Parathyroid adenoma (tissue), 2 donors: ENCODE results near the gene ATF6.

Experiments used
- H2AFZ ChIP-seq: fragments of 300-600 bp; sonication (generic); one replicate; pipeline ENCODE4 v1.7.0; 2017; ENCODE audit warnings: antibody characterized with exemption, mild to moderate bottlenecking
- H3K27ac ChIP-seq: fragments of 300-600 bp; sonication (generic); one replicate; pipeline ENCODE4 v1.7.0; 2017
- H3K27me3 ChIP-seq: fragments of 300-600 bp; sonication (generic); one replicate; pipeline ENCODE4 v1.7.0; 2017; ENCODE audit warnings: low read length; ENCODE audit not compliant: control insufficient read depth, insufficient read depth
- H3K36me3 ChIP-seq: fragments of 300-600 bp; sonication (generic); one replicate; pipeline ENCODE4 v1.7.0; 2017; ENCODE audit warnings: low read length; ENCODE audit not compliant: control insufficient read depth, insufficient read depth
- H3K4me1 ChIP-seq: fragments of 300-600 bp; sonication (generic); one replicate; pipeline ENCODE4 v1.7.0; 2017; ENCODE audit warnings: control low read depth
- H3K4me2 ChIP-seq: fragments of 300-600 bp; sonication (generic); one replicate; pipeline ENCODE4 v1.7.0; 2017; ENCODE audit warnings: low read length
- H3K4me3 ChIP-seq: fragments of 300-600 bp; sonication (generic); one replicate; pipeline ENCODE4 v1.7.0; 2017; ENCODE audit warnings: low read depth, low read length
- H3K79me2 ChIP-seq: fragments of 300-600 bp; sonication (generic); one replicate; pipeline ENCODE4 v1.7.0; 2017; ENCODE audit warnings: control low read depth
- H3K9ac ChIP-seq: fragments of 300-600 bp; sonication (generic); one replicate; pipeline ENCODE4 v1.7.0; 2017; ENCODE audit warnings: mild to moderate bottlenecking
- H3K9me3 ChIP-seq: fragments of 300-600 bp; sonication (generic); one replicate; pipeline ENCODE4 v1.7.0; 2017; ENCODE audit warnings: low read length; ENCODE audit not compliant: control insufficient read depth
- CTCF ChIP-seq: fragments of 300-600 bp; sonication (generic); IDR thresholded peaks from one replicate; pipeline ENCODE4 v1.7.0; 2017; ENCODE audit warnings: antibody characterized with exemption, mild to moderate bottlenecking
- donor health status: primary hyperparathyroidism.

The ATF6 gene

GRCh38 chr1:161908264-161908663 lies 142.1 kb downstream of the ATF6 start:
- Histone ChIP-seq H3K27ac (no peak overlapping the region), H3K4me3 (no peak overlapping the region), H3K9me3 (no peaks in the 10 kb centered on the region), H3K4me1 (no peaks in the 10 kb centered on the region), H3K27me3 (no peaks in the 10 kb centered on the region), H3K9ac (no peak overlapping the region), H2AFZ (no peak overlapping the region), H3K36me3 (no peaks in the 10 kb centered on the region), H3K79me2 (no peaks in the 10 kb centered on the region), H3K4me2 (no peak overlapping the region)
- no peak for TF ChIP-seq CTCF

- Histone ChIP-seq H3K79me2 (no peaks in the 10 kb centered on the region), H3K9me3 (no peaks in the 10 kb centered on the region), H3K36me3 (no peaks in the 10 kb centered on the region), H3K9ac (no peak overlapping the region), H3K4me3 (no peak overlapping the region), H3K4me1 (no peaks in the 10 kb centered on the region), H3K4me2 (no peak overlapping the region), H2AFZ (no peak overlapping the region), H3K27ac (no peak overlapping the region), H3K27me3 (no peaks in the 10 kb centered on the region)
- TF ChIP-seq CTCF, result no peak
Observed at GRCh38 chr1:161910604-161911003, 144.5 kb downstream of the ATF6 start.

GRCh38 chr1:161913482-161914140 lies 147.5 kb downstream of the ATF6 start:
- no peak overlapping the region for H3K4me3 ChIP-seq
- no peaks in the 10 kb centered on the region for H3K4me1 ChIP-seq
- no peak overlapping the region for H3K27ac ChIP-seq
- no peaks in the 10 kb centered on the region for H3K27me3 ChIP-seq
- H3K4me2 ChIP-seq, result no peak overlapping the region
- no peak overlapping the region for H3K9ac ChIP-seq
- no peak overlapping the region for H2AFZ ChIP-seq
- no peaks in the 10 kb centered on the region for H3K79me2 ChIP-seq
- no peaks in the 10 kb centered on the region for H3K36me3 ChIP-seq
- no peaks in the 10 kb centered on the region for H3K9me3 ChIP-seq
- no peak for TF ChIP-seq CTCF

- no peak overlapping the region for H3K27ac ChIP-seq
Observed at GRCh38 chr1:161914595-161914994, 148.5 kb downstream of the ATF6 start.

More at GRCh38 chr1:161914595-161914994, 148.5 kb downstream of the ATF6 start:
- TF ChIP-seq CTCF, result no peak
- Histone ChIP-seq H3K36me3 (no peaks in the 10 kb centered on the region), H2AFZ (no peak overlapping the region), H3K9me3 (no peaks in the 10 kb centered on the region), H3K4me1 (no peaks in the 10 kb centered on the region), H3K79me2 (no peaks in the 10 kb centered on the region), H3K27me3 (no peaks in the 10 kb centered on the region), H3K4me3 (no peak overlapping the region), H3K4me2 (no peak overlapping the region), H3K9ac (no peak overlapping the region)
